ENCODE data around the gene ANKRD35. TPM values are rescaled to one million over a fixed set of nuclear protein-coding genes. Genes with fewer than 3 reads are reported as not detected.
"Not testable (repeated sequence)": the region's sequence is repeated elsewhere in the genome, so short reads cannot be mapped to it uniquely, and the experiment has no call there.

The ANKRD35 gene
- 0.31 TPM in 2 replicates for total RNA-seq
- long read RNA-seq, partial matches to known transcripts, result 1 of 1 reads
- long read RNA-seq, other reads (novel, unspliced or antisense), result 0 of 1 reads

DNA sequence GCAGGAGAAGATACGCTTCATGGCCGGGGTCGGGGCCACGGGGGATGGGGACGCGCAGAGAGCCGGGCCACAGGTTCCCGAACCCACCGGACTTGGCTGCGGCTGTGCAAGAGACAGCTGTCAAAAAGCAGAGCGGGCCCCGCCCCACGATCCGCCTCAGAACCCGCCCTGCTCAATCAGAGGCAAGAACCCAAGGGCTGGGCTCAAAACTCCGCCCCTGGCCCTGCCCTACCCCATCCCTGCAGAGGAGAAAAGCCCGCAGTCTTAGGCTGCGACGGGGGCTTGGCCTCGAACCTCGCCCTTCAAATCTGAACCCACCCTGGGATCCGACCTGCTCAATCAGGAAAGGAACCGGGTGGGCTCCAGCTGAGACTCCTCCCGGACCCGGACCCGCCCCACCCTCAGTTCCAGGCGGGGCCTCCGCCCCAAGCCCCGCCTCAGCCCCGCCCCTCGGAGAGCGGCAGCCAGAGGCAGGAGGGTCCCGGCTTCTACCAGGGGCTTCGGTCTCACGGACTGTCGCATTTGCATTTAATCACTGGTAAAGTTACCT lies at the start of gene ANKRD35:
TSS of gene ANKRD35 (minus strand) at position 129 of the 550 bp plus-strand sequence. CDS start at position 21, 108 bp downstream.
- peaks cover 17% of the 10 kb centered on the region for H3K4me1 Mint-ChIP-seq (ENCODE audit: low read depth)

DNA sequence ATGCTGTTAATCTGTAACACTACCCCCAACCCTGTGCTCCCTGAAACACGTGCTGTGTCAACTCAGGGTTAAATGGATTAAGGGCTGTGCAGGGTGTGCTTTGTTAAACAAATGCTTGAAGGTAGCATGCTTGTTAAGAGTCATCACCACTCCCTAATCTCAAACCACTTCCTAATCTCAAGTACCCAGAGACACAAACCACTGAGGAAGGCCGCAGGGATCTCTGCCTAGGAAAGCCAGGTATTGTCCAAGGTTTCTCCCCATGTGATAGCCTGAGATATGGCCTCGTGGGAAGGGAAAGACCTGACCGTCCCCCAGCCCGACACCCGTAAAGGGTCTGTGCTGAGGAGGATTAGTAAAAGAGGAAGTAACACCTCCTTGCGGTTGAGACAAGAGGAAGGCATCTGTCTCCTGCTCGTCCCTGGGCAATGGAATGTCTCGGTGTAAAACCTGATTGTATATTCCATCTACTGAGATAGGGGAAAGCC lies 46.9 kb upstream of the ANKRD35 start:
- not testable (repeated sequence) for H3K27me3 Mint-ChIP-seq; DNase-seq (ENCODE audit: low spot score, unreplicated experiment); H3K4me3 Mint-ChIP-seq (ENCODE audit: low read depth); H3K36me3 Mint-ChIP-seq (ENCODE audit: insufficient read depth); H3K9me3 Mint-ChIP-seq (ENCODE audit: low read depth)
- Mint-ChIP-seq H3K4me1 (ENCODE audit: low read depth) (peaks cover 16% of the 10 kb centered on the region), H3K27ac (peak overlapping the region; percentile 89)

More for the DNA sequence above, at the start of gene ANKRD35:
- TF ChIP-seq, protein P1, sequence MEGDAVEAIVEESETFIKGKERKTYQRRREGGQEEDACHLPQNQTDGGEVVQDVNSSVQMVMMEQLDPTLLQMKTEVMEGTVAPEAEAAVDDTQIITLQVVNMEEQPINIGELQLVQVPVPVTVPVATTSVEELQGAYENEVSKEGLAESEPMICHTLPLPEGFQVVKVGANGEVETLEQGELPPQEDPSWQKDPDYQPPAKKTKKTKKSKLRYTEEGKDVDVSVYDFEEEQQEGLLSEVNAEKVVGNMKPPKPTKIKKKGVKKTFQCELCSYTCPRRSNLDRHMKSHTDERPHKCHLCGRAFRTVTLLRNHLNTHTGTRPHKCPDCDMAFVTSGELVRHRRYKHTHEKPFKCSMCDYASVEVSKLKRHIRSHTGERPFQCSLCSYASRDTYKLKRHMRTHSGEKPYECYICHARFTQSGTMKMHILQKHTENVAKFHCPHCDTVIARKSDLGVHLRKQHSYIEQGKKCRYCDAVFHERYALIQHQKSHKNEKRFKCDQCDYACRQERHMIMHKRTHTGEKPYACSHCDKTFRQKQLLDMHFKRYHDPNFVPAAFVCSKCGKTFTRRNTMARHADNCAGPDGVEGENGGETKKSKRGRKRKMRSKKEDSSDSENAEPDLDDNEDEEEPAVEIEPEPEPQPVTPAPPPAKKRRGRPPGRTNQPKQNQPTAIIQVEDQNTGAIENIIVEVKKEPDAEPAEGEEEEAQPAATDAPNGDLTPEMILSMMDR (IDR thresholded peaks at IDR 0.05; ENCODE audit: unreplicated experiment), result no peak
- Mint-ChIP-seq H3K4me3 (ENCODE audit: low read depth) (peak within 1 kb of the TSS; percentile 76), H3K9me3 (ENCODE audit: low read depth) (no peaks in the 10 kb centered on the region), H3K27ac (no peak within 1 kb of the TSS), H3K27me3 (peaks cover 38% of the 10 kb centered on the region), H3K36me3 (ENCODE audit: insufficient read depth) (no peaks in the 10 kb centered on the region)
- DNase-seq (ENCODE audit: low spot score, unreplicated experiment), result peak; percentile 48

GRCh38 chr1:145927916-145928643 lies 42.4 kb upstream of the ANKRD35 start:
- Mint-ChIP-seq H3K4me3 (ENCODE audit: low read depth) (peak overlapping the region; percentile 69), H3K27ac (no peak overlapping the region), H3K36me3 (ENCODE audit: insufficient read depth) (peaks cover 2% of the 10 kb centered on the region), H3K9me3 (ENCODE audit: low read depth) (no peaks in the 10 kb centered on the region), H3K4me1 (ENCODE audit: low read depth) (peaks cover 12% of the 10 kb centered on the region), H3K27me3 (no peaks in the 10 kb centered on the region)
- TF ChIP-seq, protein P1 (IDR thresholded peaks at IDR 0.05; ENCODE audit: unreplicated experiment), result no peak
- no peak for DNase-seq (ENCODE audit: low spot score, unreplicated experiment)

DNA sequence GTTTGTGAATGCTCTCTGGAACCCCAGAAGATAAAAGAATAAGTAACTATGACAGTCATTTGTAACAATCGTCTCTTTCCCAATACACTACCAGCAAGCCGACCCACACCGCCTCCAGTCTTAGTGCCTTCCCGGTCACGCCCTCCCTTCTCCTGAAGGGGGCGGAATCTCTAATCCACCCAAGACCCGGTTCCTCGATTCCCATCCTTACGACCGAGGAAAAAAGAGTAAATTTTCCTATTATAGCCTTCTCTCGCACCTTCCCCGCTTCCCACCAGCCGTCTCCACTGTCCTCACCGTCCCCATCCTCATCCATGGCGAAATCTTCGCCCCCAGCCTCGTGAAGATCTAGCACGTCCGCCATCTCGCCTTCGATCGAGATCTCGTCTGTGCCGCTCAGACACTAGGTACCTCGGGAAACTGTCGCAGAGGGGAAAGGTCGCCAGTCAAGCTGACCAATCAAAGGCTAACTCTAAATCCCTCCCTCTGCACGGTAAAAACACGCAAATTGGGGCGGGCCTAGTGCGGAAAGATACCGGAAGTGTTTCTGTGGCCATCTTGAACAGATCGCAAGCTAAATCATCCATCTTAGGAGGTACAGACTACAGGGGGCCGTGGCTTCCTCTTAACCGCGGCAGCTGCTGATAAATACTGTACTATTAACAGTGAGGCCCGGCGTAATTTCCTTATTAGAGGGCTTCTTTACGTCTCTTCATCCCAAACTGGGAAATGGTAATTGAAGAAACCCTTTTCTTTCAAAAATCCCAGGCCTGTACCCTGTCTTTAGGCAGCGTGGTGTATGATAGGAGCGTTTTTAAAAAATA lies 41.6 kb upstream of the ANKRD35 start, which contains the start of gene RBM8A:
TSS of gene RBM8A (minus strand) at position 422 of the 824 bp plus-strand sequence. CDS start at position 364, 58 bp downstream.
- peaks cover 4% of the 10 kb centered on the region for H3K4me1 Mint-ChIP-seq (ENCODE audit: low read depth)
- H3K9me3 Mint-ChIP-seq (ENCODE audit: low read depth), result no peaks in the 10 kb centered on the region
- no peak within 1 kb of the TSS for H3K4me3 Mint-ChIP-seq (ENCODE audit: low read depth)
- TF ChIP-seq, protein P1 (IDR thresholded peaks at IDR 0.05; ENCODE audit: unreplicated experiment), result peak; percentile 74
- H3K27me3 Mint-ChIP-seq, result no peaks in the 10 kb centered on the region
- H3K36me3 Mint-ChIP-seq (ENCODE audit: insufficient read depth), result peaks cover 2% of the 10 kb centered on the region
- H3K27ac Mint-ChIP-seq, result no peak within 1 kb of the TSS
- peak; percentile 78 for DNase-seq (ENCODE audit: low spot score, unreplicated experiment)

DNA sequence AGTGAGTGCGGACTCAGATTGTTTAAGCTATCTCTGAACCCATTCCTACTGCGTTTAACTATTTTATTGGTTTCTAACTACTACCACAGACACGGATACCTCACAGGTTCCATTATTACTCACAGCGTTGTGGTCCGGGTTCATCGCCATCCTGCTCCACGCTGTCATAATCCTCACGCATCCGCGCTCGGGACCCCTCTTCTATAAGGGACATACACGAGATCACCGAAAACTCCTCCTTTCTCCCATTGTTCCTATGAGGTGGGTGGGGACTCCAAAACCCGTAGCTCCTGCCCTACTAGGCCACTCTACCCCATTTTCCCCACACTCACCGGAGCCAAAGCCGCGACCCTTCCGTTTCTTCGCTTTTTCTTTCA lies 41.0 kb upstream of the ANKRD35 start:
- no peaks in the 10 kb centered on the region for H3K27me3 Mint-ChIP-seq
- peaks cover 4% of the 10 kb centered on the region for H3K4me1 Mint-ChIP-seq (ENCODE audit: low read depth)
- H3K9me3 Mint-ChIP-seq (ENCODE audit: low read depth), result no peaks in the 10 kb centered on the region
- H3K36me3 Mint-ChIP-seq (ENCODE audit: insufficient read depth), result peaks cover 2% of the 10 kb centered on the region
- DNase-seq (ENCODE audit: low spot score, unreplicated experiment), result no peak
- H3K4me3 Mint-ChIP-seq (ENCODE audit: low read depth), result no peak overlapping the region
- TF ChIP-seq, protein P1 (IDR thresholded peaks at IDR 0.05; ENCODE audit: unreplicated experiment), result no peak
- H3K27ac Mint-ChIP-seq, result no peak overlapping the region
